Measurements from ENCODE around the gene MAGI2.

DNA sequence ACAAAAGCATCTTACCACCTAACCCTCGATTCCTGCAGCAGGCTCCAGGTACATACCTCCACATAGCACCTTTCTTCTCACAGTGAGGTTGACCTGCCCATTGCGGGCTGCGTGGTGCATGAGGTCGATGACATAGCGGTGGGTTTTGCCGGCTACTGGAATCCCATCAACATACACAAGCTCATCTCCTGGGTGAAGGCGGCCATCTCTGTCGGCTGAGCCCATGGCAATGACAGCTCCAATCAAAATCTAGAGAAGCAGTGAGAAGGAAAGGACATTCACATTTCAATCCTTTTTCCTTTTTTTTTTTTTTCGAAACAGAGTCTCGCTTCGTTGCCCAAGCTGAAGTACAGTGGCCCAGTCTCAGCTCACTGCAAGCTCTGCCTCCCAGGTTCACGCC, 1285.6 kb downstream of the MAGI2 start:
- TF ChIP-seq, protein P1, sequence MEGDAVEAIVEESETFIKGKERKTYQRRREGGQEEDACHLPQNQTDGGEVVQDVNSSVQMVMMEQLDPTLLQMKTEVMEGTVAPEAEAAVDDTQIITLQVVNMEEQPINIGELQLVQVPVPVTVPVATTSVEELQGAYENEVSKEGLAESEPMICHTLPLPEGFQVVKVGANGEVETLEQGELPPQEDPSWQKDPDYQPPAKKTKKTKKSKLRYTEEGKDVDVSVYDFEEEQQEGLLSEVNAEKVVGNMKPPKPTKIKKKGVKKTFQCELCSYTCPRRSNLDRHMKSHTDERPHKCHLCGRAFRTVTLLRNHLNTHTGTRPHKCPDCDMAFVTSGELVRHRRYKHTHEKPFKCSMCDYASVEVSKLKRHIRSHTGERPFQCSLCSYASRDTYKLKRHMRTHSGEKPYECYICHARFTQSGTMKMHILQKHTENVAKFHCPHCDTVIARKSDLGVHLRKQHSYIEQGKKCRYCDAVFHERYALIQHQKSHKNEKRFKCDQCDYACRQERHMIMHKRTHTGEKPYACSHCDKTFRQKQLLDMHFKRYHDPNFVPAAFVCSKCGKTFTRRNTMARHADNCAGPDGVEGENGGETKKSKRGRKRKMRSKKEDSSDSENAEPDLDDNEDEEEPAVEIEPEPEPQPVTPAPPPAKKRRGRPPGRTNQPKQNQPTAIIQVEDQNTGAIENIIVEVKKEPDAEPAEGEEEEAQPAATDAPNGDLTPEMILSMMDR (IDR thresholded peaks at IDR 0.05; ENCODE audit: borderline replicate concordance, extremely low read depth, low read length, poor library complexity, severe bottlenecking): no peak
- TF ChIP-seq EZH2 (IDR thresholded peaks at IDR 0.05; ENCODE audit: borderline replicate concordance, low read depth, low read length, severe bottlenecking): no peak

Data from DND-41 (cell line).